ENCODE data around the gene FAM120AOS.

Gene FAM120AOS

DNA sequence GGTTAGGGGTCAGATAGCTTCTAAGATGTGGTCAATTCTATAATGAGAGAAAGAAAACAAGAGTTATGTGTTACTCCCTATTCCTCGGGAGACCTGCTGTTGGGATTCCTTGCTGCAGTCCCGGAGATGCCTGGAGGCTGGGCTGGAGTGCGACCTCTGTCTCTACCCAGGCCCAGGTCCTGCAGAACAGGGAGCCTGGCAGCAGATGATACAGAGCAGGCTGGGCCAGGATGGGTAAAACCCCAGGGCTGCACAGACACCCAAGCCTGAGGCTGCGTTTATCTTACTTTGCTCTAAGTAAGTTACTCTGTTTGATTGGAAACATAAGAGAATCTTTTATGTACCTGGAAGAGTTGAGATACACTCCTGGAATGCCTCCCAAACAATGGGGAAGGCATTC is 26.9 kb upstream of the FAM120AOS start:
- Mint-ChIP-seq H3K9me3 (no peaks in the 10 kb centered on the region), H3K36me3 (ENCODE audit: low read depth) (peaks cover 51% of the 10 kb centered on the region), H3K27ac (peak overlapping the region in 1 of 3 experiments; percentile 9), H3K4me1 (peaks cover 41% of the 10 kb centered on the region), H3K4me3 (no peak overlapping the region), H3K27me3 (ENCODE audit: low read depth) (no peaks in the 10 kb centered on the region)
- TF ChIP-seq, protein P1, sequence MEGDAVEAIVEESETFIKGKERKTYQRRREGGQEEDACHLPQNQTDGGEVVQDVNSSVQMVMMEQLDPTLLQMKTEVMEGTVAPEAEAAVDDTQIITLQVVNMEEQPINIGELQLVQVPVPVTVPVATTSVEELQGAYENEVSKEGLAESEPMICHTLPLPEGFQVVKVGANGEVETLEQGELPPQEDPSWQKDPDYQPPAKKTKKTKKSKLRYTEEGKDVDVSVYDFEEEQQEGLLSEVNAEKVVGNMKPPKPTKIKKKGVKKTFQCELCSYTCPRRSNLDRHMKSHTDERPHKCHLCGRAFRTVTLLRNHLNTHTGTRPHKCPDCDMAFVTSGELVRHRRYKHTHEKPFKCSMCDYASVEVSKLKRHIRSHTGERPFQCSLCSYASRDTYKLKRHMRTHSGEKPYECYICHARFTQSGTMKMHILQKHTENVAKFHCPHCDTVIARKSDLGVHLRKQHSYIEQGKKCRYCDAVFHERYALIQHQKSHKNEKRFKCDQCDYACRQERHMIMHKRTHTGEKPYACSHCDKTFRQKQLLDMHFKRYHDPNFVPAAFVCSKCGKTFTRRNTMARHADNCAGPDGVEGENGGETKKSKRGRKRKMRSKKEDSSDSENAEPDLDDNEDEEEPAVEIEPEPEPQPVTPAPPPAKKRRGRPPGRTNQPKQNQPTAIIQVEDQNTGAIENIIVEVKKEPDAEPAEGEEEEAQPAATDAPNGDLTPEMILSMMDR (IDR thresholded peaks at IDR 0.05; ENCODE audit: unreplicated experiment in 3 of 3), result no peak

DNA sequence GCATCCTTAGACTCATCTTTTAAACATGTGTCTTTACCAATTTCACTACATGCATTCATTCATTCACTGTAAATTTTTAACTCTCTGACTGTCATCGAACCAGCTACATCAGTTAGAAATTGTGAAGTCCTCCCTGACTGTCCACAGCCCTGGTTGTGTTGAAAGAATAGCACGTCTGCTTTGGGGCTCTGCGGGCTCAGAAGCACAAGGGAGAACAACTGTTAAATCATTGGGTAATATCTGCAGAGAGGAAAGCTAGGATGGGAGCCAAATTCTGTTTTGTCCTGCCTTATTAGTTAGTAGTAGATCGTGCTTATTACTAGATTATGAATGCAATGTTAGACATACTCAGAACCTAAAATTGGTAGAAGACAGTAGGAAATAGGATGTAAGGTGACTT is 26.3 kb upstream of the FAM120AOS start:
- TF ChIP-seq, protein P1 (IDR thresholded peaks at IDR 0.05; ENCODE audit: unreplicated experiment in 3 of 3), result no peak
- Mint-ChIP-seq H3K4me1 (peaks cover 42% of the 10 kb centered on the region), H3K27ac (peak overlapping the region in 1 of 3 experiments; percentile 9), H3K4me3 (no peak overlapping the region), H3K36me3 (ENCODE audit: low read depth) (peaks cover 50% of the 10 kb centered on the region), H3K9me3 (no peaks in the 10 kb centered on the region), H3K27me3 (ENCODE audit: low read depth) (no peaks in the 10 kb centered on the region)

DNA sequence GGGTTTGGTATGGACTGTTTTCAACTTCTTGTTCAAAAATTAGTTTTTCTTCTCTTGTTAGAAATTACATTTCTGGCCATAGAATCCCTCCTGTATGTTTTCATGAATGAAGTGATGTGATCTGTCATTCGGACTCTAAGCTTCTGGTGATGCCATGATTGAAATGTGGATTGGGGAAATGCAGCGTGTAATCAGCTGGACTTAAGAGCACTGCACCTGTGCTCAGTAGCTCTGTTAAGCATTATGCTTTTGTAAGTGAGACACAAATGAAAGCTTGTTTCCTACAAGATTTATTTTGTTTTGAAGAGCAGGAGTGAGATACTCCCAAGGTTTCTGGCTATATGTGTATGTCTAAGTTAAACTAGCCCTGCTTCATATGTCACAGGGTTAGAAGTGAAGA is 24.0 kb upstream of the FAM120AOS start:
- Mint-ChIP-seq H3K27me3 (ENCODE audit: low read depth) (no peaks in the 10 kb centered on the region), H3K4me1 (peaks cover 42% of the 10 kb centered on the region), H3K27ac (no peak overlapping the region), H3K36me3 (ENCODE audit: low read depth) (peaks cover 51% of the 10 kb centered on the region), H3K4me3 (peak overlapping the region in 1 of 3 experiments; percentile 18), H3K9me3 (no peaks in the 10 kb centered on the region)
- TF ChIP-seq, protein P1 (IDR thresholded peaks at IDR 0.05; ENCODE audit: unreplicated experiment in 3 of 3), result no peak

DNA sequence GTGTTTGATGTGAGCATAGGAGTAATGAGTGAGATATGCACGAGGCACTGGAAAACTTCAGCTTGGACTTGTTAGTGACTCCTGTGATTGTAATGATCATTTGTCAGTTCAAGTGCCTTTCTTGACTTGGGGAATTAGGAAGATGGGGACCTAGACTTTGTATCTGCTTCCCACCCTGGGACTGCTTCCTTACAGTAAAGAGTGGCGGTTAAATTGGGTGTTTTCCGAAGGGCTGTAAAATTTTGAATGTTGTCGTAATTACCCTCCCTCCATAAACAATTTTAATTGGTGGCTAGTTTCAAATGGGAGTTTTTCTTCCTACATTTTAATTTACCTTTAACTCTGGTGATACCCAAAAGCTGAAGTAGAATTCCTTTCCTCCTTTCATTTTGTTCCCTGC is 23.5 kb upstream of the FAM120AOS start:
- Mint-ChIP-seq H3K4me3 (peak overlapping the region in 1 of 3 experiments; percentile 43), H3K36me3 (ENCODE audit: low read depth) (peaks cover 55% of the 10 kb centered on the region), H3K27ac (no peak overlapping the region), H3K4me1 (peaks cover 42% of the 10 kb centered on the region), H3K9me3 (no peaks in the 10 kb centered on the region), H3K27me3 (ENCODE audit: low read depth) (no peaks in the 10 kb centered on the region)
- TF ChIP-seq, protein P1 (IDR thresholded peaks at IDR 0.05; ENCODE audit: unreplicated experiment in 3 of 3), result no peak

DNA sequence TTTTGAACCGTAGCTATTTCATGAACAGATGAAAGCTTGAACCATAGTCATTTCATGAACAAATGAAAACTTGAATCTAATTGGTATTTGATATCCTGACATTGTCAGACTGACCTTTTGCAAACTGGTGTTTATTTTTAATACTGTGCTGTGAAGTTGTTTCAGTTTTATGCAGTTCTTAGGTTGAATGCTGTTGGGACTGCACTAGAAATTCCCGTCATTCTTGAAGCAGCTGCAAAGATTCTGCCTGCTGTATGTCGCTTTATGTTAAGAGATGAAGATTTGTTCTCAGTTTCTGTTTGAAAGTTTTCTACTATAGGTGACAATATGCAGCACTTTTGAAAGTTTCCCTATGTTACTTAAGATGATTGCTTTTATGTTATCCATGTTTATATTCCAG is 22.5 kb upstream of the FAM120AOS start:
- H3K27me3 Mint-ChIP-seq (ENCODE audit: low read depth), result no peaks in the 10 kb centered on the region
- H3K9me3 Mint-ChIP-seq, result no peaks in the 10 kb centered on the region
- peak overlapping the region in 1 of 3 experiments; percentile 44 for H3K4me3 Mint-ChIP-seq
- peaks cover 53% of the 10 kb centered on the region for H3K36me3 Mint-ChIP-seq (ENCODE audit: low read depth)
- TF ChIP-seq, protein P1 (IDR thresholded peaks at IDR 0.05; ENCODE audit: unreplicated experiment in 3 of 3), result no peak
- H3K4me1 Mint-ChIP-seq, result peaks cover 42% of the 10 kb centered on the region
- peak overlapping the region in 2 of 3 experiments; percentile 2 to 29 for H3K27ac Mint-ChIP-seq

DNA sequence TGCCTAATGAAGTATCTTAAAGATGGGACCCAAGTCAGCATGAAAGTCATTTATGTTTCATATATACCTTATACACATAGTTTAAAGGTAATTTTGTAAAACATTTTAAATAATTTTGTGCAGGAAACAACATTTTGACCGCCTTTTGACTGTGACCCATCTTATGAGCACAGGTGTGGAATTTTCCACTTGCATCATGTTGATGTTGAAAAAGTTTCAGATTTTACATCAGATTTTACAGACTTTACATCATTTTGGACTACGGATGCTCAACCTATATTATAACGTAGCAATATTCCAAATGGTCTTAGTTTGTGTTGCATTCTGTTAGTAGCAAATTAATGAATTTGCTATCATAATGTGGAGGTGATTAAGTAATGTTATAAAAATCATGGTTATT is 21.7 kb upstream of the FAM120AOS start:
- H3K4me1 Mint-ChIP-seq, result peaks cover 44% of the 10 kb centered on the region
- peak overlapping the region in 1 of 3 experiments; percentile 29 for H3K27ac Mint-ChIP-seq
- H3K9me3 Mint-ChIP-seq, result no peaks in the 10 kb centered on the region

More for the DNA sequence above, 21.7 kb upstream of the FAM120AOS start:
- Mint-ChIP-seq H3K36me3 (ENCODE audit: low read depth) (peaks cover 55% of the 10 kb centered on the region), H3K4me3 (no peak overlapping the region), H3K27me3 (ENCODE audit: low read depth) (no peaks in the 10 kb centered on the region)
- TF ChIP-seq, protein P1 (IDR thresholded peaks at IDR 0.05; ENCODE audit: unreplicated experiment in 3 of 3), result no peak
